Tibial nerve (tissue), 4 donors: ENCODE measurements around the gene SPTBN1.

Experiments
- CTCF ChIP-seq, 5 experiments: fragments of 200-600 bp in 3 of 5; fragments of 450-650 bp in 2 of 5; sonication (generic) in 3 of 5; IDR thresholded peaks; one replicate each; pipeline ENCODE4 v1.5.1; 2016 to 2019; ENCODE audit warnings: antibody characterized with exemption in 5 of 5, mild to moderate bottlenecking in 3 of 5, moderate library complexity in 2 of 5
- EP300 ChIP-seq, 2 donors: sonication (generic); formaldehyde crosslinking; IDR thresholded peaks; one replicate each; pipeline ENCODE4 v1.6.1; 2017; ENCODE audit warnings: antibody characterized with exemption in 2 of 2, mild to moderate bottlenecking in 1 of 2
- POLR2A ChIP-seq, 2 donors: fragments of 450-650 bp; IDR thresholded peaks; one replicate each; pipeline ENCODE4 v1.6.1; 2017; ENCODE audit warnings: antibody characterized with exemption in 2 of 2, mild to moderate bottlenecking in 2 of 2, moderate library complexity in 2 of 2

GRCh38 chr2:54640834-54641540 is 184.9 kb downstream of the SPTBN1 start:
- TF ChIP-seq CTCF (IDR thresholded peaks at IDR 0.05) (no peak), POLR2A (IDR thresholded peaks at IDR 0.05) (no peak), EP300 (IDR thresholded peaks at IDR 0.05) (no peak)
